NCI-H82 (cell line): ENCODE data around the gene NFKB1.

ENCODE experiments used
- DNase-seq: peaks from one replicate; lab custom pipeline; 2025; lab: John Stamatoyannopoulos, UW

NFKB1 gene

GRCh38 chr4:102494603-102495002 lies 6.6 kb upstream of the NFKB1 start:
- no peak for DNase-seq

GRCh38 chr4:102497986-102498385 lies 3.2 kb upstream of the NFKB1 start:
- DNase-seq, result no peak

DNA sequence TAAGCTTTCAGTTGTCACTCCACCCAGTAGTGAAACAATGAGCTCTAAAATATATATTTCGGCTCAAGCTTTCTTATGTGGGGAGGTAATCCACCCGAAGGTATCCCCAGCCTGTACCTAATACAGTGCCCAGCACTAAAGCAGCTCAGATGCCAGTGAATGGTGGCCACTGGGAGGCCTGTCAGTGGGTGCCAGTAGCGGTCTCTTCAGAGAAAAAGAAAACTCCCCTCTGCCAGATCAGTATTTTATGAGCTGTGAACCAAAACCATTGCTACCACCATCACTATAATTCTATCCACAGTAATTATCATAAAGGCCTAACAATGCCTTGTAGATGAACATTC lies 835 bp upstream of the NFKB1 start:
- peak; percentile 19 for DNase-seq

GRCh38 chr4:102501447-102501696 lies 213 bp downstream of the NFKB1 start:
- no peak for DNase-seq

- DNase-seq, result no peak
Observed at GRCh38 chr4:102502543-102502818, 1.3 kb downstream of the NFKB1 start.

GRCh38 chr4:102503301-102503746 lies 2.2 kb downstream of the NFKB1 start:
- no peak for DNase-seq

DNA sequence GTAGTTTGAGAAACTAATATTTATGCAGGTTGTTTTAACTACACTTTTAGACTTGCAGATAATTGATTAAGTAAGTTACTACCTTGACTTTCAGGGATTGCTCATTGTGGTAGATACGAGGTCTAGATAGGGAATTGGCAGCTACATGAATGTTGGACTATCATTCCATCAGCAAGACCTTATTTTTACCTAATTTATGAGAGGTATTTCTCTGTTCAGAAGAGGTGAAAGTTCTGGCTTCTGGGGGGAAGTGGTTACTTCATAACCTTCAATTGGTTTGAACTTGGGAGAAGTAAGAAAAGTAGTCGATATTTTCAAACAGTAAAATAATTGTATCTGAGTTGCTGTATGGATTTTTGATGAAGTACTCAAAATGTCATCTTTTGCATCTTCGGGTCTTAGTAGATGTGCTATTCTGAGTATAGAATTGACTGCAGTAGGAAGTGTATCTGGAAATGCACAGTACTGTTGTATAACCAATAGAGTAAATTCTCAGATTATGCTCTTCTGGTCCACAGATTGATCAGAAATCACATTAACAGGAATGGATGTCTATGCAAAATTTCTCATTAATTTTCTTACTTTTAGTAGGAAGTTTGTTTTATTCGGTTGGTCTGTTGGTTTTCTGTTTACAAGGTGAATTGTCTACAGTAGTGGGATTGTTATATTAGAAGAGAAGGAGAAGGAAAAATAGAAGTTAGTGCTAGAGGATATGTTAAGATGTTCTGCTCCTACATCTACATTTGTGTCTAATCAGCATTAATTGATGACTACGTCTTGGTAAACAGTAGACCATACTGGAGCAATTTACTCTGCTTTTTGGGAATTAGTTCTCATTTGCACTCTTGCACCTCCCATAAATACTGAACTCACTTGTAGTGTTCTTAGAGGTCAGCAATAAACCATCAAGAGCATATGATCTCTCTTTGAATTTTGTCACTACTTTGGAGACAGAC lies 3.0 kb downstream of the NFKB1 start:
- no peak for DNase-seq

GRCh38 chr4:102504941-102505340 lies 3.8 kb downstream of the NFKB1 start:
- no peak for DNase-seq

GRCh38 chr4:102505708-102506107 lies 4.5 kb downstream of the NFKB1 start:
- no peak for DNase-seq

GRCh38 chr4:102506523-102506922 lies 5.4 kb downstream of the NFKB1 start:
- no peak for DNase-seq

DNA sequence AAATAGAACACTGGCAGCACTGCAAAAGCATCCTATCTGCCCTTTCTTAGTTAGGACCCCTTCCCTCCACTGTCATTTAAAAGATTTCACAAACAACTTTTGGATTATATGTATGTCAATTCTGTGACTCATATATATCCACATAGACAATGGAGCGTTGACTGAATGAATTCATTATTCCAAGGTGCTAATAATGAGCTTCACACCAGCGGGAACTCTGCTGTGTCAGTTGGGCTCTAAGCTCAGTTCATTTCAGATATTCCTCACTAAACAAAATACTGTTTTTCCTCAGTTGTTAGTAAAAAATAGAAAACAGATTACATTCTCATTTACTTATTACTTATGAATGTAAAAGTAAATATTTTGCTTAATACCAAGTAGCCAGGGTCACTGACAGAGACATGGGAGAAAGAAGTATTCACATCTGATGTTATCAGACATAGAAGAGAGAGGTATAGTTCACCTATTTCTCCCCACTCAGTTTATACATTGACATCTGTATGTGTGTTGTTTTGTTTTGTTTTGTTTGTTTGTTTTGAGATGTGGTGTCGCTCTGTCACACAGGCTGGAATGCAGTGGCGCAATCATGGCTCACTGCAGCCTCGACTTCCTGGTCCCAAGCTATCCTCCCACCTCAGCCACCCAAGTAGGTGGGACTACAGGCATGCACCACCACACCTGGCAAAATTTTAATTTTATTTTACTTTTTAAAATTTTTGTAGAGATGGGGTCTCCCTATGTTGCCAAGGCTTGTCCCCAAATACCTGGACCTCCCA lies 10.9 kb downstream of the NFKB1 start:
- no peak for DNase-seq

- DNase-seq, result no peak
Observed at GRCh38 chr4:102514298-102514964, 13.3 kb downstream of the NFKB1 start.

DNA sequence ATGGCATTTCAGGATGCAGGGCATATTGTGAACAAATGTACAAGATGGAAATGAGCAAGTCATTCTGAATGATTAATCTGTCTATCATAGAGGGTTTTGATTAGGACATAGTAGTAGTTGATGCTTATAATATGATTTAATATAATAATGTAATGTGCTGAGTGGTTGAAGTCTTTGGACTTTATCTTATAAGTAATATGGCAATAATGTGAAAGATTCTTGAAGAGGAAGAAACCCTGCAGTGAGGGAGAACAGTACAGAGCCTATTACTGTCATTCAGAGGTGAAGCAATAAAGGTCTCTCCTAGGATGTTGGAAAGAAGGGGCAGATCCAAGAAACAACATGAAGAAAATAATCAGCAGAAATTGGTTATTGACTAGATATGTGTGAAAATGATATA lies 16.6 kb downstream of the NFKB1 start:
- DNase-seq, result no peak

DNA sequence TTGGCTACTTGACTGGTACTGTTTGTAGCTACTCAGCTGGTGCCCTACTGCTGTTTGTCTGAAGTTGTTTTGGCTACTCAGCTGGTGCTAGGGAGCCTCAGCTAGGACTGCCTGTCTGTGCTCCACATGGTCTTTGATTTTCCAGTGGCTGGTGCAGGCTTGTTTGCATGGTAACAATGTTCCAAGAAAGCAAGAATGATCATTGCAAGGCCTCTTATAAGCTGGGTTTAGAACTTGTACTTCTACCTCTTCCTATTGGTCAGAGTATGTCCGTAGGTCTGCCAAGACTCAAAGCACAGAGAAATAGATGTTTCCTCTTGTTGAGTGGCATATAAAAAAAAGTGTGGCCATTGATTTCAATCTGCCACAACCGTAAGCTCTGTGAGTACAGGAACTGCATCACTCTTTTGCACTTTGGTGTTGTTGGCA lies 17.6 kb downstream of the NFKB1 start:
- no peak for DNase-seq

GRCh38 chr4:102519925-102520324 lies 18.8 kb downstream of the NFKB1 start:
- DNase-seq, result no peak

DNA sequence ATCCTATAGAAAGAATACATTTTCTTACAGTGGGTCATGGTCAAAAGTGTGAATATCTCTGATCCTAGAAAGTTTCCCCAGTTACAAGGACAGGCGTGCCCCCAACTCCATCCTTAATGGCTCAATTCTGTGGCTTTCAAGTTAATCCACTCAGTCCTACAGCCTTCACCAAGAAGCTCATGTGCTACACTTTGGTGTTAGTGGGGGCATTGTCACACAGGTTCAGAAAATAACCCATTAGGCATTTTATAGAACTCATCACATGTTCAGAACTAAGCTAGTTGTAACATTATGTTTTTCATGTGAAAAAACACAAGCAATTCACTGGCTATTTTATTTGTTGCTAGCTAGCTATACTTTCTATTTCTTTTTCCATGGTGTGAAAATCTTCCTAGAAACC lies 20.4 kb downstream of the NFKB1 start:
- no peak for DNase-seq

DNA sequence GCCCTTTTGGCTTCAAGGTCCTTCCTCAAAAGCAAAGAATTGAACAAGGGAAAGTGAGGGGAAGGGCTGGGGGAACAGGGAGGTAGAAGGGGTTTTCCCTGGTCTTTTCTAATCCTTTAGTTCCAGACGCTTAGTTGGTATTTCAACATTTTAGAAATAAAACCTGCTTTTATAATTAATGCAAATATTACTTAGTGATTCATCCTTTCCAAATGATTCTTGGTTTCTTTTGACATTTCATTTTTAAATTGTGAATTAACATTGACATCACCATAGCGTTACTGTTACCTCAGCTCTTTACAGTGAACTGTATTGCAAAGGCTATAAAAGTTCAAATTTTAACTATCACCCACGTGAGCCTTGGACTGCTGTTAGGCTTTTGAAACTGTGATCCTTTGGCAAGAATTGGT lies 20.9 kb downstream of the NFKB1 start:
- DNase-seq, result no peak

DNA sequence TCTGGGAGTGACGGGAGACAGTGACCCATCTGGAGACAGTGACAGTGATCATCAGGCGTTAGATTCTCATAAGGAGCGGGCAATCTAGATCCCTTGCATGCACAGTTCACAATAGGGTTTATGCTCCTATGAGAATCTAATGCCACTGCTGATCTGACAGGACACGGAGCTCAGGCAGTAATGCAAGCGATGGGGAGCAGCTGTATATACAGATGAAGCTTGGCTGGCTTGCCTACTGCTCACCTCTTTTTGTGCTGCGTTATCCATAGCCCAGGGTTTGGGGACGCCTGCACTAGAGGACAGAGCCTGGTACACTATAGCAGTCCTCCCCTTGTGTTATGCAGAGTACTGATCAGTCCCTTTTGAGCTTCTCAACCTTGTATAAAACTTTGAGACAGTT lies 23.5 kb downstream of the NFKB1 start:
- DNase-seq, result no peak

DNA sequence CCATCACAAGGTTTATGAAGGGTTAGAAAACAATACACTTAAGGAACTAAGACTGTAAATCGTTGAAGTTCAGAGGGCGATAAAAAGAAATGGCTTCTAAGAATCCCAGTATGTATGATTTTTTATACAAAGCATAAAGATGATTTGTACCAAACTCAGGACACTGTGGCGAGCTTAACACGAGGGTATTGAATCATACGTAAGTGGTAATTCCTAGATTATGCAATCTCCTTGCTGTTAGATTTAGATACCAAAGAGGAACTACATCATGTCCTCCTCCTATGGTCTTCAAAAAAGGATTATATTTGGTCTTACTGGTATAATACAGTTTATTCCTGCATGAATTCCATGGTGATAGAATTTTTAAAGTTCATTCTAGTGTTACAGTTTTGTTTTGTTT lies 23.9 kb downstream of the NFKB1 start:
- no peak for DNase-seq

- no peak for DNase-seq
Observed at GRCh38 chr4:102525504-102525903, 24.3 kb downstream of the NFKB1 start.

- no peak for DNase-seq
Observed at GRCh38 chr4:102526532-102526931, 25.4 kb downstream of the NFKB1 start.

GRCh38 chr4:102527695-102528283 lies 26.6 kb downstream of the NFKB1 start:
- DNase-seq, result no peak

DNA sequence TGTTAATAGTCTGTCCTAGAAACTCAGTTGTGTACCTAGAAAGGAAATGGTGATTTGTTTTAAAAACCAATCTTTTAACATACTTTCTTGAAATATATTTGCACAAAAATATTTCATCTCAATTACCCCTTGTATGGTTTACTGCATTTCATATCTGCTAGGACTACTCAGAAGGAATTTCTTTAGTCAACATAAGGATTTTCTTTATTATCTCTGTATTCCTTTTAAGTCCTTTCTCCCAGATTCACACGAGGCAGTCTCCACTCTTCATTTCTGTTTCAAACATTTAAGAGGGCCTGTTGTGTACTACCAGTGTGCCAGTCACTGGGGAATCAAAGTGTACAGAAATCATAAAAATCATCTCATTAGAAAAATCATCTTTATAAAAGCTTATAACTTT lies 28.8 kb downstream of the NFKB1 start:
- no peak for DNase-seq
